ENCODE data around the gene LIMK1.

DNA sequence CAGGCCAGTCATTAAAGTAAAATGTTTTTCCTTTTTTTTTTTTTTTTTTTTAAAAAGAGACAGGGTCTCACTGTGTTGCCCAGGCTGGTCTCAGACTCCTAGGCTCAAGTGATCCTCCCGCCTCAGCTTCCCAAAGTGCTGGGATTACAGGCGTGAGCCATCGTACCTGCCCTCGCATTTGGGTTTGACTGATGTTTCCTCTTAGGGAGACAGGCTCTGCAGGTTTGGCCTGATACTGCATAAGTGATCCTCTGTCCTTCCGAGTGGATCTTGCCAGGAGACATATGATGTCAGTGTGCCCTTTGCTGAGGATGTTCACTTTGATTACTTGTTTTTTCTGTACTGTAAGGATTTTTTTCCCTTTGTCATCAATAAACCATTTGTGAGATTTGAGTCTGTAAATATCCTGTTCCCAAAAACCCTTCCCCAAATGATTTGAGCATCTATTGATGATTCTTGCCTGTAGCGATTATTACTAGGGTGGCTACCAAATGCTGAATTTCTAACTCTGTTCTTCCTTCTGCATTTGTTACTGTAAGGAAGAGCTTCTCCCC lies 19.7 kb downstream of the LIMK1 start:
- TF ChIP-seq, protein P1, sequence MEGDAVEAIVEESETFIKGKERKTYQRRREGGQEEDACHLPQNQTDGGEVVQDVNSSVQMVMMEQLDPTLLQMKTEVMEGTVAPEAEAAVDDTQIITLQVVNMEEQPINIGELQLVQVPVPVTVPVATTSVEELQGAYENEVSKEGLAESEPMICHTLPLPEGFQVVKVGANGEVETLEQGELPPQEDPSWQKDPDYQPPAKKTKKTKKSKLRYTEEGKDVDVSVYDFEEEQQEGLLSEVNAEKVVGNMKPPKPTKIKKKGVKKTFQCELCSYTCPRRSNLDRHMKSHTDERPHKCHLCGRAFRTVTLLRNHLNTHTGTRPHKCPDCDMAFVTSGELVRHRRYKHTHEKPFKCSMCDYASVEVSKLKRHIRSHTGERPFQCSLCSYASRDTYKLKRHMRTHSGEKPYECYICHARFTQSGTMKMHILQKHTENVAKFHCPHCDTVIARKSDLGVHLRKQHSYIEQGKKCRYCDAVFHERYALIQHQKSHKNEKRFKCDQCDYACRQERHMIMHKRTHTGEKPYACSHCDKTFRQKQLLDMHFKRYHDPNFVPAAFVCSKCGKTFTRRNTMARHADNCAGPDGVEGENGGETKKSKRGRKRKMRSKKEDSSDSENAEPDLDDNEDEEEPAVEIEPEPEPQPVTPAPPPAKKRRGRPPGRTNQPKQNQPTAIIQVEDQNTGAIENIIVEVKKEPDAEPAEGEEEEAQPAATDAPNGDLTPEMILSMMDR (IDR thresholded peaks at IDR 0.05; ENCODE audit: poor library complexity): no peak
- TF ChIP-seq EZH2phosphoT487 (IDR thresholded peaks at IDR 0.05; ENCODE audit: low read depth, severe bottlenecking, unreplicated experiment) (no peak), EZH2 (IDR thresholded peaks at IDR 0.05; ENCODE audit: borderline replicate concordance) (no peak)
